Skin epidermis (tissue), 12 donors: Measurements from ENCODE around the gene AKNA.
A peak's percentile ranks its signal among the peaks of the same experiment; 100 is the strongest.

Source experiments
- H3K27ac ChIP-seq, 21 experiments: fragments of 200-600 bp; sonication (generic) in 11 of 21; one replicate each; pipeline ENCODE4 v1.5.0; 2020; ENCODE audit warnings: mild to moderate bottlenecking in 3 of 21, inconsistent platforms in 2 of 21, moderate library complexity in 2 of 21
- H3K4me3 ChIP-seq, 7 experiments: fragments of 200-600 bp; sonication (generic) in 2 of 7; one replicate each; pipeline ENCODE4 v1.5.0; 2020; ENCODE audit warnings: inconsistent platforms in 2 of 7, mild to moderate bottlenecking in 2 of 7, moderate library complexity in 1 of 7

AKNA gene, protein sequence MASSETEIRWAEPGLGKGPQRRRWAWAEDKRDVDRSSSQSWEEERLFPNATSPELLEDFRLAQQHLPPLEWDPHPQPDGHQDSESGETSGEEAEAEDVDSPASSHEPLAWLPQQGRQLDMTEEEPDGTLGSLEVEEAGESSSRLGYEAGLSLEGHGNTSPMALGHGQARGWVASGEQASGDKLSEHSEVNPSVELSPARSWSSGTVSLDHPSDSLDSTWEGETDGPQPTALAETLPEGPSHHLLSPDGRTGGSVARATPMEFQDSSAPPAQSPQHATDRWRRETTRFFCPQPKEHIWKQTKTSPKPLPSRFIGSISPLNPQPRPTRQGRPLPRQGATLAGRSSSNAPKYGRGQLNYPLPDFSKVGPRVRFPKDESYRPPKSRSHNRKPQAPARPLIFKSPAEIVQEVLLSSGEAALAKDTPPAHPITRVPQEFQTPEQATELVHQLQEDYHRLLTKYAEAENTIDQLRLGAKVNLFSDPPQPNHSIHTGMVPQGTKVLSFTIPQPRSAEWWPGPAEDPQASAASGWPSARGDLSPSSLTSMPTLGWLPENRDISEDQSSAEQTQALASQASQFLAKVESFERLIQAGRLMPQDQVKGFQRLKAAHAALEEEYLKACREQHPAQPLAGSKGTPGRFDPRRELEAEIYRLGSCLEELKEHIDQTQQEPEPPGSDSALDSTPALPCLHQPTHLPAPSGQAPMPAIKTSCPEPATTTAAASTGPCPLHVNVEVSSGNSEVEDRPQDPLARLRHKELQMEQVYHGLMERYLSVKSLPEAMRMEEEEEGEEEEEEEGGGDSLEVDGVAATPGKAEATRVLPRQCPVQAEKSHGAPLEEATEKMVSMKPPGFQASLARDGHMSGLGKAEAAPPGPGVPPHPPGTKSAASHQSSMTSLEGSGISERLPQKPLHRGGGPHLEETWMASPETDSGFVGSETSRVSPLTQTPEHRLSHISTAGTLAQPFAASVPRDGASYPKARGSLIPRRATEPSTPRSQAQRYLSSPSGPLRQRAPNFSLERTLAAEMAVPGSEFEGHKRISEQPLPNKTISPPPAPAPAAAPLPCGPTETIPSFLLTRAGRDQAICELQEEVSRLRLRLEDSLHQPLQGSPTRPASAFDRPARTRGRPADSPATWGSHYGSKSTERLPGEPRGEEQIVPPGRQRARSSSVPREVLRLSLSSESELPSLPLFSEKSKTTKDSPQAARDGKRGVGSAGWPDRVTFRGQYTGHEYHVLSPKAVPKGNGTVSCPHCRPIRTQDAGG (N-terminal part only)

DNA sequence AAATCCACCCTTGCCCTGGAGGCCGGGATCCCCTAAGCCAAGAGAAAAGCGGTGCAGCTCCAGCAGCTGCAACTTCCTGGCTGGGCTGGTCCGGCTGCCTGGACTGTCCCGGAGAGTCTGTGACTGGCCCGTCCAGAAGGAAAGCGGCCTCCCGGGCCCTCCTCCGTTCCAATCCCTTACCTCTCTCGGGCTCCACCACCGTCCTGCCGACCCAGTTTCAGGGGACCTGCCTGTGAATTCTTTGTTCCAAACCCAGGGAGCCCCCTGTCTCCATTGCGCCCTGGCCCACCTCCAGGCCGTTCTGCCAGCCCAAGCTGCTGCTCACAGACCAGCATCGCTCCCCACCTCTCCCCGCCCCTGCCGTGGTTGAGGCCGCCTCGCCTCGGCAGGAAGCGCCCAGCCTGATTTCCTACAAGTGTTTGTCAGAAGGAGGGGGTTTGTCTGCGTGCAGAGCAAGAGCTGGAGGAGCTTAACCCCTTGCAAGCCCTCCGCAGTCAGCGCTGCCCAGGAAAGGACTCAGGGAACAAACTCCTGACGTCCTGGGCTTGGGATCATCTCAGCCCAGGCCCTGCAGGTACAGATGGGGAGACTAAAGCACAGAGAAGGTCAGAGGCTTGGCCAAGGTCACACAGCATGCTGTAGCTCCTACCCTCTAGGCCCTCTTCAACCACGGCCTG lies at the start of gene AKNA:
Gene AKNA, minus strand, starts transcription at position 303 of the 677 bp plus-strand sequence. CDS start 6,649 bp downstream, outside the sequence.
- peak within 1 kb of the TSS; percentile 41 to 57 (median 47) for H3K4me3 ChIP-seq
- H3K27ac ChIP-seq, result peak within 1 kb of the TSS; percentile 66 to 99 (median 88)

DNA sequence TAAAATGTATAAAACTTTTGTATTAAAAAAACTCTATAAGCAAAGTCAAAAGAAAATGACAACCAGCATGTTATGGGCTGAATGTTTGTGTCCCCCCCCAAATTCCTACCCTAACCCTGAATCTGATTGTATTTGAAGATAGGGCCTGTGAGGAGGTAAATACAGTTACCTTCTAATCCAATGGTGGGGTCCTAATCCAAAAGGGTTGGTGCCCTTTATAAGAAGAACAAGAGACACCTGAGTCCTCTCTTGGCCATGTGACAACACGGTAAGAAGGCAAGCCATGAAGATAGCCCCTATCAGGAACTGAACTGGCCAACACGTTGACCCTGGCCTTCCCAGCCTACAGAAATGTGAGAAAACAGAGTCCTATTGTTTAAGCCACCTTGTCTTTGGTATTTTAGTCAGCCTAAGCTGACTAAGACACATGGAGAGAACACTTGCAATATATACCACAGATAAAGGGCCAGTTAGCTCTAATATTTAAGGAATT lies 49.7 kb upstream of the AKNA start:
- no peak overlapping the region for H3K27ac ChIP-seq
- H3K4me3 ChIP-seq, result no peak overlapping the region

DNA sequence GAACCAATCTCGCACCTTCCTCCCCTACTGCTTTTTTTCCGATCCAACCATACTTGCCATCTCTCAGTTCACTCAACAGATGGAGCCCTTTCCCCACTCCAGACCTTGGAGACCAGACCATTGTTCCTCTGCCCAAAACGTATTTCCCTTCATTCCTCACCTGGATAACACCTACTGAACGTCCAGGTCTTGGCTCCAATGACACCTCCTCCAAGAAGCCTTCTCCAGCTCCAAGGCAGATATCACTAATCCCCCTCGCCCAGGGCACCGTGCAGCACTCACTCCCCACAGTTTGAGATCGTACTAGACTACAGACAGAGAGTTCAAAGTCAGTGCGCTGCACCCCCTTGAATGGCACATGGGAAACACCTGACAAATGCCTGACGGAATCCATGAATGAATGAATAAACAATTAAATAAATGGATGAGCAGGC lies 47.1 kb upstream of the AKNA start:
- Histone ChIP-seq H3K4me3 (no peak overlapping the region), H3K27ac (no peak overlapping the region)

DNA sequence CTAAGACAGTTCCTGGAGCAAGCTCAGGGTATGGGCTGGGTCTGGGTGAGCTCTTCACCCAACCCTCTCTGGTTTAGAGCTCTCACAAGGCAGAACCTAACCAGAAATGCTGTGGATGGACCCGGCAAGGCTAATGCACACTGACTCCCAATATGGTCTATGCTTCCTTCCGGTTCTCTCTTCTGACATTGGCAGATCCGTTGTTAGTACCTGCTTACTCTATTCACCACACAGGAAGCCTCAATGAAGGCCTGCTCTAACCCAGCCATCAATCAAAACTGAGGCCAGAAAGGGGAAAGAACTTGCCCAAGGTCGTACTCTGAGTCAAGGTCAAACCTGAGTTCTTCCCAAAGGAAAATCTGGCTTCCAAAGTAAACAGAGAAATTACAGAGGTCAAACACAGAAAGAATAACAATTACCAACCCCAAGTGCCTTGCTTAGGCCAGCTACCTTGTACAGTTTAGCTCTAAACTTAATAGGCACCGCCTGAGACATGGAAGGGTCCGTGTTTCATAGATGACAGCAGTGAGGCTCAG lies 46.0 kb upstream of the AKNA start:
- H3K4me3 ChIP-seq, result no peak overlapping the region
- no peak overlapping the region for H3K27ac ChIP-seq

DNA sequence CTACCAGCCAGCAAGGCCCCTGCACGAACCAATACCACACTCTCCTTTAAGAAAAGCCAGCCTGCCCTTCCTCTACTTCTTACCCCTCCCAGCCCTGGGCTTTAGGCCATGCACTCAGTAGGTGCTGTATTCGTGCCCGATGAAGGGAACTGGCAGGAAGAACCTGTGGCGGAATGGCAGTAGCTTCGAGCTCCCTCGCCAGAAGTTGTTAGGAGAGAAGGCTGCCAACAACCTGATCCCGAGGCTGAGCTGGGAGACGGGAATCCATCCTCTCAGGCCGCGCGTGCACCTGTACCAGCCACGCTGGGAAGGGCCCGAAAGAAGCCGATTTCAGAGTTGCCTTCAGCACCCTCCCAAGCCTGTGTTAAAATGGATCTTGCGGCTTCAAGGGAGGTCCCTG lies 45.3 kb upstream of the AKNA start:
- no peak overlapping the region for H3K4me3 ChIP-seq
- no peak overlapping the region for H3K27ac ChIP-seq

DNA sequence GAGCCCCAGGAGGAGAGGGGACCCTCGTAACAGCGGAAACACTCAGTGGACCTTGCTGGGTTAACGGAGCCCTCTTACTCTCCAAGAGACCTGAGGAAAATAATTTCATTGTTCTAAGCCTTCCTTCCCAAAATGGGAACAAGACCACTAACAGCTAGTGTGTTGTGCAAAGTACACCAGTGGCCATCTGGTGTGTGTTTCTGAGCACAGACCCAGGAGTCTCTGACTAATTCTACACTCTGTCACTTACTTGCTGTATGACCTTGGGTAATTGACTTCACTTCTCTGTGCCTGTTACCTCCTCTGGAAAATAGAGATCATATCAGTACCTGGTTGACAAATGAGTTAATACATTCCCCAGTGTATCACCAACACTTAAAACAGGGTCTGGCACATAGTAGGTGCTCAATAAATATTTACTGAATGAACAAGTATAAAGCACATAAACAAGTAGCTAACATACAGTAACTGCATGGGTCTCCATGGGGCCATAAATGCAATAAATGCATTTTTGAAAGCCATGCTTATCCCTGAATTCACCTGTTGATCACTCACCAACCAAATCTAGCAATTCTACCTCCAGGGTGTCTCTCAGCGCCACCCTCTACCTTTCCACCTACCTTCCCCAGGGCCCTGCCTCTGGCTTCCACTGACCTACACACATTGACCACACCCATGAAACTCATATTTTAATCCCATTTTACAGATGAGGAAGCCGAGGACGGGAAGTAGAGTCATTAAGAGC lies 44.7 kb upstream of the AKNA start:
- no peak overlapping the region for H3K4me3 ChIP-seq
- H3K27ac ChIP-seq, result no peak overlapping the region

DNA sequence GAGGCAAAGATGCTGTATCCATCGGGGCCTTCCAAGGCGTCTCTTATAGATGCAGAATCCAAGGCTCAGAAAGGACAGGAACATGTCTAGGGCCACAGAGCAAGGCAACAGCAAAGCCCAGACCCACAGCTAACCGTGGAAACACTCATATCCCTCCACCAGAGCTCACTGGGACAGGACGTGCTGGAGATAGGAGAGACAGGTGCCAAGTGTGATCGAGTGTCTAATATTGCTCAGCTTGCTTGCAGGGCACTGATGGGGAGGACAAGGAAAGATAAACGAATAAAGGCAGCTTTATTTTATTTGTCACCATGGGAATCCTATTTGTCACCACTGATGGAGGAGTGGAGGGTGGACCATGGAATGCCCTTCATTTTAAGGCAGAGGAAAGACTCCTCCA lies 44.0 kb upstream of the AKNA start:
- Histone ChIP-seq H3K4me3 (no peak overlapping the region), H3K27ac (no peak overlapping the region)

DNA sequence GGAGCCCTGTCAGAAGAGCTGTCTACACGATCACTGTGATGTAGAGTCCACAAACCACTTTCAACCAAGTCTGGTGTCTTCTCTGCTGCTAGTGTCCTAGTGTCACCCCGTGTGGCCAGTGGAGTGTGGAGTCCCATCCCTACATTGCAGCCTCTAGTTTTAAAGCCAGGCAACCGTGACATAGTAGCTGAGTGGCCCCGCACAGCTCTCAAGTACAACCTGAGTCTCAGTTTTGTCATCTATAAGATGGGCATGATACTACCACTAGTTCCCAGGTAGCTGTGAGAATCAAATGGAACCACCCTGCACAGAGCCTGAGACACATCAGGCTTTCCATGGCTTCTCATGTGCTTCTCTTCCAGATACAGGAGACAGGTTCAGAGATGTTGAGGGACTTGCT lies 43.2 kb upstream of the AKNA start:
- Histone ChIP-seq H3K27ac (no peak overlapping the region), H3K4me3 (no peak overlapping the region)

DNA sequence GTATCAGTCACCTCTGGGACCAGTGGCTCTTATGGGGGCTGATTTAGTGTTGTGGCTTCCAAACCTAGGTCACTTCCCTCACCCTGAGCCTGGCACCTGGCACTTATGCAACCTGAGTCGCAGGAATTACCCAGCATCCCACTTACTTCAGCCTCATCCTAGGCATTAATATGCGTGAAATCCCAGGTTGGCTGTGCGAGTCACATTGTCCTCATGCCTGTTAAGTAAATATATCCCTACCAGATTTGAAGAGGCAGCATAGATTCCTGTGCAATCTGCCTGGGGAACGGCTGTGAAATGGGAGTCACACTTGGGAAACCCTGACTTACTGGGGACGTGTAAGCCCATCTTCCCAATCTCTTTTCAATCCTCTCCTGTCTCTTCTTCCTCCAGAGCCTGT lies 42.7 kb upstream of the AKNA start:
- Histone ChIP-seq H3K27ac (no peak overlapping the region), H3K4me3 (no peak overlapping the region)

DNA sequence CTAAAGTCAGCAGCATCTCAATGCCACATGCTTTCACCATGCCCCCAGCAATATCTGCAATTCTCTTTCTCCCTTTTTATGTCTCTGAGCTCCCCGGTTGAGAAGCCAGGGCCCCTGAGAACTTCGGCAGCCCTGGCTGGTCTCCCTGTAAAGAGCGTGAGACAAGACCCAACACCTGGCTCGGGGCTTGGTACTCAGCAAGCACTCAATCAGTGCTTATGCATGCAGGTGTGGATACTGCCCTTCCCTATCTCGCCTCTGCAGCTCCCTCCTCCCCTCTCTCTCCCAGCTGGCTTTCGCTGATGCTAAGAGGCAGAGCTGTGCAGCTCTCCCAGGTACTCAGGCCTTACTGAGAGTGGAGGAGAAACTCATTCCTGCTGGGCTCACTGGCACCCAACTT lies 41.7 kb upstream of the AKNA start:
- Histone ChIP-seq H3K27ac (no peak overlapping the region), H3K4me3 (no peak overlapping the region)

DNA sequence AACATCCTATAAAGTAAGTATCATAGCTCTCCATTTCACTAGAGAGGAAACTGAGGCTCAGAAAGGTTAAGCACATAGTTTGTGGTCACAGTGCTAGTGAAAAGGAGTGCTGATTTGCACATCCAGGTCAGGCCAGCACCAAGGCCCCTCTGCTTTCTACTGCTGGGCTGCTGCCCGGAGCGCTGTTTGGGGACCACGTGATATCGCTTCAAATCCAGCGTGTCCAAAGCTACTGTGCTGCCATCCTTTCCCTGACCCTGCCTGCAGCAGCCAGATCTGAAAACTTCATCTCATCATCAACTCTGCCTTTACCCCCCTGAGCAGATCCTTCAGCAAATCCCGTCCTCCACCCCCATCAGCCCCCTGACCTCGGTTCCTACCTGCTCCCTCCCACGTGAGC lies 40.7 kb upstream of the AKNA start:
- Histone ChIP-seq H3K4me3 (no peak overlapping the region), H3K27ac (no peak overlapping the region)

DNA sequence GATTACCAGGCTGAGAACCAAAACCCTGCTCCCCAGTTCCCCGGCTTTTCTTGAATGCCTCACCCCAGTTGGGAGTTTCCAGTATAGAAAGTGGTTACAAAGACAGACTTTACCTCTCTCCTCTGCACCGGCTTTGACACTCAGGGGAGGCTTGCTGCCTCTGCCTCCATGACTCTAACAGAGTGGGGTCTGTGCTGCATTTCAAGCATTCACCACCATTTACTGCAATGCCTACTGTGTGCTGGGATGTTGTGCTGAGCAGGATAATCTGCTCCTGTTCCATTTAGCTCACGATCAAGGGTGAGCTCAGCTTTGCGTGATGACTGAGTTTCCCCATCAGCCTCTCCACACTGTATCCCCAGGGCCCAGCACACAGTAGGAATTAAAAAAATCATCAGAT lies 39.9 kb upstream of the AKNA start:
- H3K27ac ChIP-seq, result no peak overlapping the region

DNA sequence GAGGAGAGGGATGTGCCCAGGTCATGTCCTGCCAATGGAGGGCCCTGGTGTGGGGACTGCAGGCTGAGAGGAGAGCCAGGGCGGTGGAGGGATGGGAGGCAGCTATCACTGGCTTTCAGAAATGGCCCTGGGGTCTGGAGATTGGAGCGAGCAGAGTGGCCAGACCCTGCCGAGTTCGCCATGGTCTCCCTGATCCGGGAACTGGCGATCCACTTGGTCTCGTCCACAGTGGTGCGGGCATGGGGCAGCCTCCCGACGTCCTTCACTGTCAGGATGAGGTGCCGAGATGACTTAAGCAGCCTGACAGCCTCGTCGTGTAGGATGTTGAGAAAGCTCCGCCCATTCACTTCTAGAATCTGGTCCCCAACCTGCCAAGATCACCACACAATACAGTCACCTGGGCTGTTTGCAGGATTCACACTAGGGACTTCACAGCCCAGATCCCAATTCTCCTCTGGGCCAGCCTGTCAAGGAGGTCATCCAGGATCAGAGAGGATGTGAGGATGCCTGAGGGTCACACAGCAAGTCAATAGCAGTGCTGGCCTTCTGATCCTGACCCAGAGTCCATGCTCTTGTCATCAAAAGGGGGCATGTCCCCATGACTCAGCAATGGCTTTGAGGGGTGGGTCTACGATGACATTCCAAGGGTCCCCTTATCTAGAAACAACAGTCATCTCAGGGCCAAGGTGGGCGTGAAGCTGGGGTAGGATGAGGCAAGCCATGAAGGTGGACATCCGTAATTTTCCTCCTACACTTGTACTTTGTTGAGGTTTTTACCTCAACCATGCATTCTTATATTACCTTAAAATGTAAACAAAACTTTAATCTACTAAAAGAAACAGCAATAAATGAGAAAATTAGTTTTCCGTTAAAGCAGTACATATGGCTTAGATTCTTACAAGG lies 38.5 kb upstream of the AKNA start:
- no peak overlapping the region for H3K27ac ChIP-seq
- no peak overlapping the region for H3K4me3 ChIP-seq

More for the DNA sequence above, 39.9 kb upstream of the AKNA start:
- no peak overlapping the region for H3K4me3 ChIP-seq

DNA sequence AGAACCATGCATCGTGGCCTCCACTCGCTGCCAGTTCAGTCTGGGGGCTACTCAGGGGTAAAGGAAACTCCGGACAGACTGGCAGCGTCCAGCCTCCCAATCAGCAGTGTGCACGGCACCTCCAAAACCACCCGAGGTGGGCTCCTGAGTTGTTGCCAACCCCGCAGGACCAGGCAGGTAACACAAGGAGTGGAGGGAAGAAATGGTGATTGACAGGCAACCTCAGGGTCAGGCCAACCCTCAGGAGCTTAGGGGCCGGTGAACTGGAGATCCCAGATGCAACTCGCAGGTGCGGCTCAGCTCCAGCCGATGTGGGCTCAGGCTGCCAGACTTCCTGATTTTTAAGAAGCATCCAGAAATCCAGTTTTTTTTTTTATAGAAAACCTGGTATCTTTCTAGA lies 37.3 kb upstream of the AKNA start:
- H3K27ac ChIP-seq, result no peak overlapping the region
- H3K4me3 ChIP-seq, result no peak overlapping the region

DNA sequence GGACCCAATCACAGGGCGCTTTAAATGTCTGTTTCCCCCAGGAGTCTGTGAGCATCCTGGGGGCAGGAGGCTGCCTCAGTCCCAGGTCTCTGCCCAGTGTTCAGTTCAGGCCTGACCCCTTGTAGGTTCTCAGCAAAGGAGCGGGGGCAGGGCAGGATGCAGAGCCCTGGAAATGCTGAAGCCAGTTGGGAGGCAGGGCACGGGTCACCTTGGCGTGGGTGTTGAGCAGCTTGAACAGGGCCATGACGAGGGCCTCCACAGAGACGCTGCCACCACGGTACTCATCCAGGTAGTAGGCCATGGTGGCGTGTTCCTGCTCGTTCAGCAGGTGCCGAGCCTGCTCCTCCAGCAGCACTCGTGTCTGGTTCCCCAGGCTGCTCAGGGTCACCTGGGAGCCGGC lies 36.3 kb upstream of the AKNA start:
- Histone ChIP-seq H3K4me3 (no peak overlapping the region), H3K27ac (no peak overlapping the region)

DNA sequence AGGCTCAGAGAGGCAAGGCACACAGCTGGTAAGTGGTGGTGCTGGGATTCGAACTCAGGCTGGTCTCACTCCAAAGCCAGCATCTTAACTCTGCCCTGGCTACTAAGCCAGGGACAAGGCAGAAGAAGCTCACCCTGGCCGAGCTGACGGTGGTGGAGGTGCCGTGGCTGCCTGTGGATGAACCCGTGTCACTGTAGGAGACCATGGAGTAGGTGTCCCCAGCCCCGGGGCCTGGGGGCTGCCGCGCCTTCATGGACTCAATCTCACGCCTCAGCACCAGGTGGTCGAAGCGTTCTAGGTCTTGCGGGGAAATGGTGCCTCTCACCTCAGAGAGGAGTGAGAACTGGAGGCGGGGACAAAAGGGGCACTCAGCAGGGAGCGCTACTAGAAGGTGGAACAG lies 35.4 kb upstream of the AKNA start:
- Histone ChIP-seq H3K4me3 (no peak overlapping the region), H3K27ac (no peak overlapping the region)

DNA sequence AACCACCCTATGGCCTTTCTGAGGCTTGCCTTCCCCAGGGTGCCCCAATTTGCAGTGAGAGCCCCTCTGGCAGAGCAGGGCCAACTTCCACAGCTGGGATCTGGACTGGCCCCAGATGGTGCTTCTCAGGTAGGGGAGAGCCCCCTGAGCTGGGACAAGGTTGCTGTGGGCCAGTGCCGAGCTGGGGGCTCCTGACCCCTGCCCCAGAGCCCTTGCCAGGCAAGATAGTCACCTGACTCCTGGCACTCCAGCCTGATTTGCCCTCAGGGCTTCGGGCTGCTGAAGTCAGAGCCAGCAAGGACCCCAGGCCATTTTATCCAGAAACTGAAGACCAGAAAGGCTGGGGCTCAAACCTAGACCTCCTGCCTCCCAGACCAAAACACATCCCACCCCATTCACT lies 33.4 kb upstream of the AKNA start:
- Histone ChIP-seq H3K4me3 (no peak overlapping the region), H3K27ac (no peak overlapping the region)

DNA sequence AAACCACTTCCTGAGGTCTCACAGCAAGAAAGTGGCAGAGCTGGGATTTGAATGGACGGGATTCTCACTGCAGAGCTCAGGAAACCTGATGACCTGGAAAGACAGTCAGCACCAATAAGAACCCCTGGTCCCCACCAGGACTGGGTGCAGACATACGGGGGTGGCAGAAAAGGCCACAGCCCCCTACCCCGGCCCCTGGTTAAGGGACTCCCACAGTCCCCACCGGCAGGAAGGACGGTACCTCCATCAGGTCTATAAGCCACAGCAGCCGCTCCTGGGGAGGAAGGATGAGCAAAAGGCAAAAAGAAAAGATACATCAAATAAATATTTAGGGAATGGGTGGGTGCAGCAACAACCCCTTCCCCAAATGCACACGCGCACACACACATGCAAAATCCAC lies 32.0 kb upstream of the AKNA start:
- Histone ChIP-seq H3K4me3 (no peak overlapping the region), H3K27ac (no peak overlapping the region)
